NOMO-1 treated with dmso at 0.1 percent for 144 hours (cell line): ENCODE data around the gene GOLGA8B.
"Not testable (repeated sequence)": the region's sequence is repeated elsewhere in the genome, so short reads cannot be mapped to it uniquely, and the experiment has no call there.

Source experiments
- DNase-seq: peaks from one replicate; lab custom pipeline; 2025; ENCODE audit not compliant: unreplicated experiment; lab: John Stamatoyannopoulos, UW

GOLGA8B gene

GRCh38 chr15:34583399-34584329, at the start of gene GOLGA8B:
TSS of gene GOLGA8B (minus strand) at chr15:34583651. CDS start at chr15:34535912, 47,739 bp downstream.
- no peak for DNase-seq

GRCh38 chr15:34633165-34633564, 49.7 kb upstream of the GOLGA8B start:
- DNase-seq, result not testable (repeated sequence)

- no peak for DNase-seq
Measured at GRCh38 chr15:34628577-34629152, 45.2 kb upstream of the GOLGA8B start.

GRCh38 chr15:34625007-34625406, 41.6 kb upstream of the GOLGA8B start:
- no peak for DNase-seq

- no peak for DNase-seq
Measured at GRCh38 chr15:34621675-34622074, 38.2 kb upstream of the GOLGA8B start.

- DNase-seq, result no peak
Measured at GRCh38 chr15:34620814-34621213, 37.4 kb upstream of the GOLGA8B start.

- DNase-seq, result no peak
Measured at GRCh38 chr15:34620142-34620541, 36.7 kb upstream of the GOLGA8B start.

- DNase-seq, result no peak
Measured at GRCh38 chr15:34619151-34619550, 35.7 kb upstream of the GOLGA8B start.

- no peak for DNase-seq
Measured at GRCh38 chr15:34618073-34618472, 34.6 kb upstream of the GOLGA8B start.

- no peak for DNase-seq
Measured at GRCh38 chr15:34616613-34617012, 33.2 kb upstream of the GOLGA8B start.

- no peak for DNase-seq
Measured at GRCh38 chr15:34613997-34614396, 30.5 kb upstream of the GOLGA8B start.

GRCh38 chr15:34613301-34613700, 29.9 kb upstream of the GOLGA8B start:
- DNase-seq, result no peak

GRCh38 chr15:34610354-34610753, 26.9 kb upstream of the GOLGA8B start:
- DNase-seq, result no peak

GRCh38 chr15:34609102-34610057, 25.9 kb upstream of the GOLGA8B start:
- DNase-seq, result peak; percentile 16

GRCh38 chr15:34608517-34608916, 25.1 kb upstream of the GOLGA8B start:
- DNase-seq, result no peak

GRCh38 chr15:34607832-34608231, 24.4 kb upstream of the GOLGA8B start:
- DNase-seq, result no peak

- DNase-seq, result no peak
Measured at GRCh38 chr15:34606545-34606944, 23.1 kb upstream of the GOLGA8B start.

GRCh38 chr15:34606131-34606530, 22.7 kb upstream of the GOLGA8B start:
- DNase-seq, result no peak

- DNase-seq, result no peak
Measured at GRCh38 chr15:34603095-34603494, 19.6 kb upstream of the GOLGA8B start.

GRCh38 chr15:34600923-34601322, 17.5 kb upstream of the GOLGA8B start:
- no peak for DNase-seq
